GM18951 (cell line): ENCODE measurements around the gene ARID3B.

Source experiments
- POLR2A ChIP-seq: IDR thresholded peaks from 4 replicates; pipeline ENCODE4 v1.6.1; 2011; ENCODE audit warnings: mild to moderate bottlenecking; ENCODE audit not compliant: insufficient read length, insufficient read depth; ENCODE audit errors: extremely low read depth
- in situ Hi-C: fragments of 300-500 bp; cut with MboI; formaldehyde crosslinking; loops from one replicate; pipeline ENCODE4 v1.12.0; 2022; ENCODE audit warnings: low sequenced_read_pairs, mixed read lengths, inconsistent platforms; ENCODE audit not compliant: unreplicated experiment

Gene ARID3B

DNA sequence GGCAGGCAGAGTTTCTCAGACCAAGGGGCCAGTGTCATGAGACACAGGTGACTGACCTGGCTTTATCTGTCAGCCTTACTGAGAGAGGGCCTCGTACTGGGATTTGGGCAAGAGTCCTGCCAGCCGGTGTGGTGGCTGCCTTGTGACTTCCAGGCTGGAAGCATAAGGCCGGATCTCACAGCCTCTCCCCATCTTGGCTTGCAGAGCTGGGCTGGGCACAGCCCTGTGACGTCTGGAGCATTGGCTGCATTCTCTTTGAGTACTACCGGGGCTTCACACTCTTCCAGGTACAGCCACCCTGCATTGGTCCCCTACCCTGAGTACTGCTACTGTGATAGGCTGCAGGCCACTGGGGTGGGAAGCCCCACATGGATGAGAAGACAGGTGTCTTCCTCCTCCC lies 86.7 kb downstream of the ARID3B start:
- in situ Hi-C loops, result loop anchor here (5.0 to 25.0 kb wide), 3 partner anchors 140 to 310 kb away; partner anchors contain the start of gene COX5A
- no peak for TF ChIP-seq POLR2A

DNA sequence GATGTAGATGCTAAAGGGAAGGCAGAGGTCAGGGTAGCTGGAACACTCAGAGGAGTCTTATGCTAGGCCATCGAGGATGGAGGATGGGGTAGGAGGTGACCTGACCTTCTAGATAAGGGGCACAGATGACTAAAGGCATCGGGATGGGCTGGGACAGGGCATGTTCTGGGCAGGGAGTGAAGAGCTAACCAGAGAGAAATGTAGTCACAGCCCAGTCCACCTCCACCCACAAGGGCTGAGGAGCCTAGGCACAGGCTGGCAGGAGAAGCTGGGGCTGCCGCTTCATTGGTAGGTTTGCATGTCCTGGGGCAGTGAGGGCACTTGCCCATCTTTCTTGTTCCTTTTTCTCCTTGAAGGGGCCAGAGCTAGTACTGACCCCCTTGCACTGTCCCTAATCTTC lies 87.2 kb downstream of the ARID3B start:
- in situ Hi-C loops, result loop anchor here (5.0 to 25.0 kb wide), 3 partner anchors 139 to 309 kb away; partner anchors contain the start of gene COX5A
- TF ChIP-seq POLR2A, result no peak

DNA sequence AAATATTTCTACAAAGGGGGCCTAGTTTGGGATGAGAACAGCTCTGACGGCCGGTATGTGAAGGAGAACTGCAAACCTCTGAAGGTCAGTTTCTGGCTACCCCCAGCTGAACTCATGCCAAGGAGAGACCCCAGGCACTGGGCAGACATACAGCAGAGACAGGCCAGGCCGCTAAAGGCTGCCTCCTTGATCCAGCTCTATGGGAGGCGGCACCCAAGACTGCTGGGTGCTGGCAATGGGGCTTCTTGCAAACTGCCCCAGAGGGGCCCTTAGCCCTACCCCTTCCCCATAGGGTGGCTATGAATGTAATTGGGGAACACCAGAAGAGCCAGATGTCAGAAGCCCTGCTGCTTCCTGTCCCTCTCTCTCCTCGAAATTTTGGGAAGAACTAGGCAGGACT lies 87.9 kb downstream of the ARID3B start:
- in situ Hi-C loops, result loop anchor here (5.0 to 25.0 kb wide), 3 partner anchors 138 to 308 kb away; partner anchors contain the start of gene COX5A
- no peak for TF ChIP-seq POLR2A

DNA sequence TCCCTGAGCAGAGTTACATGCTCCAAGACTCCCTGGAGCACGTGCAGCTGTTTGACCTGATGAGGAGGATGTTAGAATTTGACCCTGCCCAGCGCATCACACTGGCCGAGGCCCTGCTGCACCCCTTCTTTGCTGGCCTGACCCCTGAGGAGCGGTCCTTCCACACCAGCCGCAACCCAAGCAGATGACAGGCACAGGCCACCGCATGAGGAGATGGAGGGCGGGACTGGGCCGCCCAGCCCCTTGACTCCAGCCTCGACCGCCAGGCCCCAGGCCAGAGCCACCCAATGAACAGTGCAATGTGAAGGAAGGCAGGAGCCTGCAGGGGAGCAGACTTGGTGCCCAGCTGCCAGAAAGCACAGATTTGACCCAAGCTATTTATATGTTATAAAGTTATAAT lies 88.7 kb downstream of the ARID3B start:
- in situ Hi-C loops, result loop anchor here (5.0 to 25.0 kb wide), 3 partner anchors 138 to 308 kb away; partner anchors contain the start of gene COX5A

DNA sequence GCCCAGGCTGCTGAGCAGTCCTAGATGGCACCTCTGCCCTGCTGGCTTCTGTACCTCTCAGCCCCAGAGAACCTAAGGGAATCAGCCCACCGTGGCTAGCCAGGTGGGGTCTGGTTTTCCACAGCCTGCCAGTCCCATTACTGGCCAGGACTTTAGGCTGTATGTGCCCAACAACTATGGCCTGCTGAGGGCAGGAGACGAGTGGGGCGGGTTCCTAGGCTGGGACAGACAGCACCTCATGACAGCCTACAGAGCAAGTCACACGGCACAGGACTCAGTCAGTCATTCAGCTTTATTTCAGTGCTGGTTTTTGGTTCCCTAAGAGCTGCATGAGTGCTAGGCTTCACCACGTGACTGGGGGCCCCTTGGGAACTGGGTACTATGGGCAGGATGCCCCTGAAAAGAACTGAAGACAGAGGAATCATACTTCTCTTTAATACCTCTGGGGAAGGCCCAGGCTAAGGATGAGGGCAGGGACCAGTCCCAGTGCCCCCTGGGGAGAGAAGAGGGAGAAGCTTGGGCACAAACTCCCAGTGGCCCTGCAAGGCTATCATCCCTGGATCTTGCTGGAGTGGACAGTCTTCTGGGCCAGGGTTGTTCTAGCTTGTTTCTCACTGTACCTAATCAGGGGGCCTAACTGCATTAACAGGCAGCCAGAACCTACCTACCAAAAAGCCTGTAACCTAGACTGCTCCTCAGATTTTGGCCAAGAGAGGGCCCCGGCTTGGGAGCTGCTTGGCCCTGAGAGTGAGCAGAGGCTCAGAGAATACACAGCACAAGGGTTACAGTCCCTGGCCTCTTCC lies 89.5 kb downstream of the ARID3B start:
- TF ChIP-seq POLR2A, result no peak
- in situ Hi-C loops, result loop anchor here (25.0 kb wide), 1 partner anchor 307 kb away; the partner anchor contains the start of gene COX5A

DNA sequence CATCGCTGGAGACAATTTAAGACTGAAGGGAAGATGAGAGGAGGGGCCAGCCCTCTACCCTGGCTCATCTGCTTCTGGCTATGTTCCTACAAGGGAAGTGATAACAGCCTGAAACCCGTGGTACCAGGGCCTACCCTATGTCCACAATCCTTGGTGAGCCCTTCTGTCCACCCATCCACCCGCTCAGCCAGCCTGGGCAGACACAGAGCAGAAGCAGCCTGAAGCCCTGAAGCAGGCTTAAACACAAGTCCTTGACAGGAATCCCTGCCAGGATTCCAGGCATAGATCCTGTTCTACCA lies 90.0 kb downstream of the ARID3B start:
- in situ Hi-C loops, result loop anchor here (25.0 kb wide), 1 partner anchor 306 kb away; the partner anchor contains the start of gene COX5A
- no peak for TF ChIP-seq POLR2A

DNA sequence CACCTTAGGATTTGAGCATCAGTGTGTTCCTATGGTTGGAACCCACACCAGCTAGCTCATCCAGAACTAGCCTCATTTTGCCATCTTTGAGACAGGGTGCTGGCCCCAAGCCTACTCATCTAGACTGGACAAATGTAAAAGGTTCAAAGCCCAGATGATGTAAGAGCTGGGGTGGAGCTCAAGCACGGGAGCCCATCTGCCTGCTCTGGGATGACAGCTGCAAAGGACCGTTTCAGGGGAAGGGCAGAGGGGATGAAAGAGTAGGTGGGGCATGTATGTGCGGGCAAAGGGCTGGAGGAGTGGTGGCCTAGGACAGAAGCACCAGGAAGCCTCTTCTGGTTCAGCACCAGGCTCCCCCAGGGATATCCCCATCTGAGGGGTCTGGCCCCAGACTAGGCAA lies 90.4 kb downstream of the ARID3B start:
- no peak for TF ChIP-seq POLR2A
- in situ Hi-C loops, result loop anchor here (25.0 kb wide), 1 partner anchor 306 kb away; the partner anchor contains the start of gene COX5A

DNA sequence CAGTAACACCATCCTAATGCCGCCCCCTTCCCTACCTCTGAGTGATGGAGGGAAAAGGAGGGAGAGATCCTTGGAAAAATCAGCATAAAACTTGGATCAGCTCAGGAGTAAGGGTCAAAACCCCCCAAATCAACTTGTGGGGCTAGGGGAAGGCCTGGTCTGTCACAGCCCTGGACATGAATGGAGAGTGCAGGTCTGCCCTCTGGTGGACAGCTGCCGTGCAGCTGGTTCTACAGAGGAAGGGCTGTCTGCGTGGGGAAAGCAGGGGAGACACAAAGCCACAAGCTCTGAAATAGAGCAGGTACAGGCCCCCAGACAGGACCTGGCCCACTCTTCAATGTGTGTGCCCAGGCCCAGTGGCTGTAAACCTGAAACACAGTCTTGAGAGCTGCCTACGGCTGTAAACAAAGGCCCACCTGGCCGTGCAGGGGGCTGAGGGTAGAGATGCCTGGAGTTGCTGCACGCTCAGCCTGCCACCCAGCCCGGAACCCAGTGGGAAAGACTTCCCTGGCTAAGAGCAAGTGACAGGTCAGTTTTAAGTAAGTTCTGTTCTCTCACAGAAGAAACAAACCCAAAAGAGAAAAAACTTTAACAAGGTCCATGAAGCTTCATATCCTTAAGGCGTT lies 91.0 kb downstream of the ARID3B start:
- in situ Hi-C loops, result loop anchor here (25.0 kb wide), 1 partner anchor 305 kb away; the partner anchor contains the start of gene COX5A
- TF ChIP-seq POLR2A, result no peak

GRCh38 chr15:74632601-74633000 lies 91.6 kb downstream of the ARID3B start:
- TF ChIP-seq POLR2A, result no peak
- in situ Hi-C loops, result loop anchor here (25.0 kb wide), 1 partner anchor 305 kb away; the partner anchor contains the start of gene COX5A

GRCh38 chr15:74633781-74634180 lies 92.8 kb downstream of the ARID3B start:
- TF ChIP-seq POLR2A, result no peak
- in situ Hi-C loops, result loop anchor here (25.0 kb wide), 1 partner anchor 304 kb away; the partner anchor contains the start of gene COX5A

DNA sequence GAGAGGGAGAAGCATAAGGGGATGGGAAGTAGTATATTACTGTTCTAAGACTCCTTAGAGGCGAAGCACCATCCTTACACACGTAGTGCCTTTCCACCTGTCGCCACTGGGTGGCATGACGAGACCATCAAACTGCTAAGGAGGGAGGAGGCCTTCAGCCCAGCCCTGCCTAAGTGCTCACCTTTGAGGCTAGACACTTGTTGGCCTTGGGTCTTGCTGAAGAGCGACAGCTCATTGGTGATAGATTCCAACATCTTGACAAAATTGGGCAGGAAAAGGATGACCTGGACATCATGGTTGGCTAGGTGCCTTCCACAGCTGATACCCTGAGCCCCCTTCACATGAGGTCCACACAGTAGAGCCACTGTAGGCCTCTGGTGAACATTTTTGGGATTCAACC lies 94.2 kb downstream of the ARID3B start:
- TF ChIP-seq POLR2A, result no peak
- in situ Hi-C loops, result loop anchor here (25.0 kb wide), 1 partner anchor 302 kb away; the partner anchor contains the start of gene COX5A

- TF ChIP-seq POLR2A, result no peak
- in situ Hi-C loops, result loop anchor here (25.0 kb wide), 1 partner anchor 300 kb away; the partner anchor contains the start of gene COX5A
Measured at GRCh38 chr15:74636984-74637383, 96.0 kb downstream of the ARID3B start.

- TF ChIP-seq POLR2A, result no peak
- in situ Hi-C loops, result loop anchor here (5.0 to 25.0 kb wide), 2 partner anchors 106 to 296 kb away; partner anchors contain the start of genes COX5A and CYP1A2
Measured at GRCh38 chr15:74641151-74641550, 100.1 kb downstream of the ARID3B start.

DNA sequence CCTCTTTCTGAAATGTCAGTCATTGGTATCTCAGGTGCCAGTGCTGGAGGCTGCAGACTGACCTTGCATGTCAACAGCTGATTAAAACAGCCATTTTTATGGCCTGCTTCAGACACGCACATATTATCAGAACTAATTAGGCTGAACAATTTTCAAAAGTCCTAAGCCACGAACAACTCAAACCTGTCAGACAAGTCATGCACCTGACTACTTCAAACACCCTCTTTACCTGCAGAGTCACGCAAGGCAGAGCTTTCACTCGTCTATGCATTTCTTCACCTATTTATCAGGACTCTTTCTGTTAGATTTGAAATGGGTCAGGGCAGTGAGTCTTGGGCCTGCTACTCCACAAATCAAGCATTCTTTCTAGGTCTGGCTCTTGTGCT lies 101.3 kb downstream of the ARID3B start:
- in situ Hi-C loops, result loop anchor here (5.0 to 25.0 kb wide), 2 partner anchors 105 to 295 kb away; partner anchors contain the start of genes COX5A and CYP1A2
- TF ChIP-seq POLR2A, result no peak
